H9 (cell line): ENCODE data around the gene ARHGAP25. TPM values are rescaled to one million over a fixed set of nuclear protein-coding genes. Genes with fewer than 3 reads are reported as not detected.

Source experiments
- DNase-seq: peaks from one replicate; pipeline ENCODE4 v3.0.0-alpha.2; 2017
- H2AFZ ChIP-seq: one replicate; pipeline ENCODE4 v1.6.1; 2013; ENCODE audit warnings: mild to moderate bottlenecking, low read length, control low read depth, moderate library complexity
- H2AK5ac ChIP-seq: 2 replicates; pipeline ENCODE4 v1.6.1; 2013; ENCODE audit warnings: low read length, control low read depth, mixed read lengths; ENCODE audit not compliant: insufficient read length
- H2BK120ac ChIP-seq: one replicate; pipeline ENCODE4 v1.6.1; 2013; ENCODE audit warnings: low read depth, mild to moderate bottlenecking, low read length, control low read depth, inconsistent platforms; ENCODE audit not compliant: poor library complexity, severe bottlenecking
- H2BK12ac ChIP-seq: 2 replicates; pipeline ENCODE4 v1.6.1; 2013; ENCODE audit warnings: low read length, control low read depth, mixed read lengths, low read depth; ENCODE audit not compliant: insufficient read length
- H2BK15ac ChIP-seq: 2 replicates; pipeline ENCODE4 v1.6.1; 2013; ENCODE audit warnings: low read depth, low read length, control low read depth
- H2BK20ac ChIP-seq: one replicate; pipeline ENCODE4 v1.6.1; 2013; ENCODE audit warnings: low read depth, mild to moderate bottlenecking, low read length, control low read depth, inconsistent platforms; ENCODE audit not compliant: poor library complexity, severe bottlenecking
- H2BK5ac ChIP-seq: 2 replicates; pipeline ENCODE4 v1.6.1; 2013; ENCODE audit warnings: low read length, control low read depth, mixed read lengths; ENCODE audit not compliant: insufficient read length
- H3K14ac ChIP-seq: 2 replicates; pipeline ENCODE4 v1.6.1; 2013; ENCODE audit warnings: low read length, control low read depth; ENCODE audit not compliant: insufficient read depth
- H3K18ac ChIP-seq: 2 replicates; pipeline ENCODE4 v1.6.1; 2013; ENCODE audit warnings: low read depth, mild to moderate bottlenecking, mixed read lengths, low read length, control low read depth; ENCODE audit not compliant: insufficient read length
- H3K23ac ChIP-seq: 2 replicates; pipeline ENCODE4 v1.6.1; 2013; ENCODE audit warnings: low read length, control low read depth, mixed read lengths, low read depth; ENCODE audit not compliant: insufficient read length
- H3K23me2 ChIP-seq: 2 replicates; pipeline ENCODE4 v1.6.1; 2013; ENCODE audit warnings: low read depth, mild to moderate bottlenecking, mixed read lengths, low read length, control low read depth; ENCODE audit not compliant: insufficient read length, poor library complexity, severe bottlenecking
- H3K27ac ChIP-seq: 2 replicates; pipeline ENCODE4 v1.5.1; 2013; ENCODE audit warnings: low read length, control low read depth, mixed read lengths, low read depth; ENCODE audit not compliant: insufficient read length
- H3K27me3 ChIP-seq: 2 replicates; pipeline ENCODE4 v1.6.1; 2013; ENCODE audit warnings: low read length, control low read depth, inconsistent platforms; ENCODE audit not compliant: insufficient read depth
- H3K4ac ChIP-seq: 2 replicates; pipeline ENCODE4 v1.6.1; 2013; ENCODE audit warnings: low read depth, mild to moderate bottlenecking, control low read depth, inconsistent platforms, low read length, moderate library complexity
- H3K4me1 ChIP-seq: 2 replicates; pipeline ENCODE4 v1.6.1; 2013; ENCODE audit warnings: low read length, control low read depth, inconsistent platforms; ENCODE audit not compliant: insufficient read depth
- H3K4me2 ChIP-seq: 2 replicates; pipeline ENCODE4 v1.6.1; 2013; ENCODE audit warnings: low read length, control low read depth, mixed read lengths; ENCODE audit not compliant: insufficient read length, insufficient read depth
- H3K56ac ChIP-seq: 2 replicates; pipeline ENCODE4 v1.6.1; 2013; ENCODE audit warnings: low read depth, mild to moderate bottlenecking, mixed read lengths, low read length, control low read depth; ENCODE audit not compliant: insufficient read length
- H3K79me1 ChIP-seq: 2 replicates; pipeline ENCODE4 v1.6.1; 2013; ENCODE audit warnings: low read depth, mild to moderate bottlenecking, moderate library complexity, low read length, control low read depth, inconsistent platforms; ENCODE audit not compliant: insufficient read depth, poor library complexity, severe bottlenecking
- H3K79me2 ChIP-seq: 2 replicates; pipeline ENCODE4 v1.6.1; 2013; ENCODE audit warnings: low read length, control low read depth, inconsistent platforms; ENCODE audit not compliant: insufficient read depth
- H3K9ac ChIP-seq: 2 replicates; pipeline ENCODE4 v1.6.1; 2013; ENCODE audit warnings: low read length, control low read depth, mixed read lengths; ENCODE audit not compliant: insufficient read length; ENCODE audit errors: extremely low read depth
- H3K9me3 ChIP-seq: one replicate; pipeline ENCODE4 v1.6.1; 2013; ENCODE audit warnings: low read depth, low read length, inconsistent platforms; ENCODE audit not compliant: control insufficient read depth
- H3T11ph ChIP-seq: one replicate; pipeline ENCODE4 v1.6.1; 2013; ENCODE audit warnings: mild to moderate bottlenecking, low read length, control low read depth, inconsistent platforms
- H4K20me1 ChIP-seq: one replicate; pipeline ENCODE4 v1.6.1; 2013; ENCODE audit not compliant: control insufficient read depth, insufficient read length, insufficient read depth
- H4K5ac ChIP-seq: 2 replicates; pipeline ENCODE4 v1.6.1; 2013; ENCODE audit warnings: low read depth, mild to moderate bottlenecking, mixed read lengths, low read length, control low read depth; ENCODE audit not compliant: insufficient read length
- H4K8ac ChIP-seq: replicated peaks from 2 replicates; pipeline ENCODE4 v1.6.1; 2013; ENCODE audit warnings: low read length, control low read depth, mixed read lengths, low read depth; ENCODE audit not compliant: insufficient read length
- H4K91ac ChIP-seq: 2 replicates; pipeline ENCODE4 v1.6.1; 2013; ENCODE audit warnings: low read depth, mild to moderate bottlenecking, moderate library complexity, mixed read lengths, low read length, control low read depth; ENCODE audit not compliant: insufficient read length
- H3K27ac Mint-ChIP-seq, 3 experiments: 2 replicates in 2 of 3; 3 replicates in 1 of 3; pipeline ENCODE4 v1.8.0; 2020 to 2021; ENCODE audit warnings: mixed read lengths in 3 of 3, mild to moderate bottlenecking in 1 of 3, moderate library complexity in 1 of 3
- H3K27me3 Mint-ChIP-seq: 2 replicates; pipeline ENCODE4 v1.8.0; 2021; ENCODE audit warnings: low read depth, mild to moderate bottlenecking, moderate library complexity, mixed read lengths
- H3K36me3 Mint-ChIP-seq, 3 experiments: 2 replicates in 2 of 3; 3 replicates in 1 of 3; pipeline ENCODE4 v1.8.0; 2020 to 2021; ENCODE audit warnings: low read depth in 3 of 3, mixed read lengths in 3 of 3; ENCODE audit not compliant: insufficient read depth in 1 of 3
- H3K4me1 Mint-ChIP-seq, 2 experiments: 2 replicates each; pipeline ENCODE4 v1.8.0; 2020; ENCODE audit warnings: mixed read lengths in 2 of 2
- H3K4me3 Mint-ChIP-seq, 2 experiments: 2 replicates in 1 of 2; 3 replicates in 1 of 2; pipeline ENCODE4 v1.8.0; 2020 to 2021; ENCODE audit warnings: mild to moderate bottlenecking in 2 of 2, mixed read lengths in 2 of 2, moderate library complexity in 1 of 2
- H3K9me3 Mint-ChIP-seq, 2 experiments: 2 replicates in 1 of 2; 3 replicates in 1 of 2; pipeline ENCODE4 v1.8.0; 2020; ENCODE audit warnings: mild to moderate bottlenecking in 2 of 2, mixed read lengths in 2 of 2, moderate library complexity in 1 of 2
- CTCF ChIP-seq: fragments of 200-600 bp; sonication (generic); conservative IDR thresholded peaks from 3 replicates; pipeline ENCODE4 v1.8.0; 2021; ENCODE audit warnings: antibody characterized with exemption, mild to moderate bottlenecking
- WGBS: extraction: QIAGEN DNeasy Blood & Tissue Kit; methylation state at CpG from one replicate; pipeline ENCODE4 v1.1.7; 2013; ENCODE audit warnings: missing lambda C conversion rate, low lambda C conversion rate, mixed read lengths; ENCODE audit not compliant: insufficient read length; ENCODE audit errors: extremely low coverage; 5-methylcytosine and 5-hydroxymethylcytosine counted together
- total RNA-seq: library from RNA; stranded (reverse); gene quantifications from 2 replicates; pipeline ENCODE4 v1.2.1, GENCODE V29; 2021

ARHGAP25 gene
- total RNA-seq, 1 experiment from 2014 or later: 1.3 TPM

- no peak overlapping the region for H2BK20ac ChIP-seq
- no peak overlapping the region for H3K4ac ChIP-seq
- H3K27me3 Mint-ChIP-seq: no peaks in the 10 kb centered on the region
- H3K4me3 Mint-ChIP-seq: no peak overlapping the region
- H4K91ac ChIP-seq: no peak overlapping the region
- H3K27me3 ChIP-seq: no peaks in the 10 kb centered on the region
- no peak overlapping the region; a peak in 1 of 7 replicates for H3K27ac Mint-ChIP-seq
- no peak overlapping the region for H3K18ac ChIP-seq
- H2BK120ac ChIP-seq: no peak overlapping the region
- no peak overlapping the region for H4K5ac ChIP-seq
- no peak overlapping the region for H2AK5ac ChIP-seq
- H3K4me2 ChIP-seq: no peak overlapping the region
- H3K23me2 ChIP-seq: no peaks in the 10 kb centered on the region
- no peak overlapping the region for H3K14ac ChIP-seq
- no peak overlapping the region for H2AFZ ChIP-seq
- no peak overlapping the region for H3K9ac ChIP-seq
- DNase-seq: no peak
- H3K4me1 ChIP-seq: no peaks in the 10 kb centered on the region
- no peak overlapping the region for H3K56ac ChIP-seq
- H4K20me1 ChIP-seq: no peaks in the 10 kb centered on the region
- no peaks in the 10 kb centered on the region for H3K36me3 Mint-ChIP-seq
- H2BK12ac ChIP-seq: no peak overlapping the region
- no peak overlapping the region for H3K23ac ChIP-seq
- H3K79me1 ChIP-seq: no peaks in the 10 kb centered on the region
- TF ChIP-seq CTCF: no peak
- WGBS: no CpG with 5 or more reads among the region's 8 CpGs
- H2BK15ac ChIP-seq: no peak overlapping the region
- H3K27ac ChIP-seq: no peak overlapping the region
- no peak overlapping the region for H4K8ac ChIP-seq
- H2BK5ac ChIP-seq: no peak overlapping the region
- H3K4me1 Mint-ChIP-seq: peaks cover 7 to 11% of the 10 kb centered on the region in 2 experiments
- no peaks in the 10 kb centered on the region for H3K79me2 ChIP-seq
- H3T11ph ChIP-seq: no peak overlapping the region
- H3K9me3 Mint-ChIP-seq: no peaks in the 10 kb centered on the region
- H3K9me3 ChIP-seq: no peaks in the 10 kb centered on the region
Measured at GRCh38 chr2:68832233-68832869, 97.7 kb downstream of the ARHGAP25 start.
